Measurements from ENCODE around the gene ZNF226.
"Not testable (repeated sequence)": the region's sequence is repeated elsewhere in the genome, so short reads cannot be mapped to it uniquely, and the experiment has no call there.

The ZNF226 gene

GRCh38 chr19:44164673-44165512, at the start of gene ZNF226:
TSS of gene ZNF226 (plus strand) at chr19:44165100. CDS start at chr19:44170081, 4,981 bp downstream.
- DNase-seq (ENCODE audit: low spot score), result peak; percentile 100

DNA sequence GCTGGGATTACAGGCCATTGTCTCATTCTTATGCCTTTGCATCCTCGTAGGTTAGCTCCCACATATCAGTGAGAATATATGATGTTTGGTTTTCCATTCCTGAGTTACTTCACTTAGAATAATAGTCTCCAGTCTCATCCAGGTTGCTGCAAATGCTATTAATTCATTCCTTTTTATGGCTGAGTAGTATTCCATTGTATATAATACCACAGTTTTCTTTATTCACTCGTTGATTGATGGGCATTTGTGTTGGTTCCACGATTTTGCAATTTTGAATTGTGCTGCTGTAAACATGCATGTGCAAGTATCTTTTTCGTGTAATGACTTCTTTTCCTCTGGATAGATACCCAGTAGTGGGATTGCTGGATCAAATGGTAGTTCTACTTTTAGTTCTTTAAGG, 43.7 kb upstream of the ZNF226 start:
- DNase-seq (ENCODE audit: low spot score), result not testable (repeated sequence)

GRCh38 chr19:44131955-44132354, 32.9 kb upstream of the ZNF226 start:
- no peak for DNase-seq (ENCODE audit: low spot score)

- peak; percentile 80 for DNase-seq (ENCODE audit: low spot score)
Observed at GRCh38 chr19:44141191-44142058, 23.5 kb upstream of the ZNF226 start, which contains the start of gene ZNF234. TSS of gene ZNF234 (plus strand) at chr19:44141554. CDS start at chr19:44144633, 3,079 bp downstream.

- no peak for DNase-seq (ENCODE audit: low spot score)
Observed at GRCh38 chr19:44142059-44142433, 22.9 kb upstream of the ZNF226 start.

DNA sequence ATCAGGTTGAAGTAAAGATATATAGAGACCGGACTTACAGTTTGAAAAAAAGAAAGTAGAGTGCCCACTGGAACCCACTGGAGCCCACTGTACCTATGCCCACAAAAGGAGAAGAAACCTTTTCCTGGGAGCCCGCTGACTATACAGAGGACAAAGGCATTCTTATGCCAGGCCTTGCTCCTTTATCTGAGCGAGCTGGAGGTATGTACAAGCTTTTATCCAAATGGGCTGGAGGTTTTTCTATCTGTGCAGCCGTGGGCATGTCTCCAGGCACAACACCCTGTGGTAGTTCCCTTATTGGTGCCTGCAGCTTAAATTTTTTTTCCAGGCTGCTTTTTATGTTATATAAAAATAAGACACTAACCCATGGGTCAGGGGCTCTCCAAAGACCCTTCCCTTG, 15.1 kb upstream of the ZNF226 start:
- DNase-seq (ENCODE audit: low spot score), result no peak

DNA sequence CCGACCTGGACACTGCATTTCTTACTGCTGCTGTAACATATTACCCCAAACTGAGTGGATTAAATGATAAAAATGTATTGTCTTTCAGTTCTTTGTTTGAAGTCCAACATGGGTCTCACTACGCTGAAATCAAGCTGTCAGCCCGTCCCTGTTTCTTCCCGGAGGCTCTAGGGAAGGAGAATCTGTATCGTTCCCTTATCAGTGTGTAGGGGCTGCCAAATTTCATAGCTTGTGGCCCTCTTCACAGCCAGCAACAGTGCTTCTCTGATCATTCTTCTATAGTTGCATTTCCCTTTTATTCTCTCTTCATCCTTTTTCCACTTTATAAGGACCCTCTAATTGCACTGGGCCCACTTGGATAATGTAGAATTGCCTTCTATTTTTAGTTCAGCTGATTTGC, 13.4 kb upstream of the ZNF226 start:
- no peak for DNase-seq (ENCODE audit: low spot score)

GRCh38 chr19:44156475-44156874, 8.4 kb upstream of the ZNF226 start:
- DNase-seq (ENCODE audit: low spot score), result no peak

GRCh38 chr19:44163789-44164188, 1.1 kb upstream of the ZNF226 start:
- DNase-seq (ENCODE audit: low spot score), result no peak

- DNase-seq (ENCODE audit: low spot score), result no peak
Observed at GRCh38 chr19:44164327-44164672, 600 bp upstream of the ZNF226 start.

GRCh38 chr19:44170660-44171059, 5.8 kb downstream of the ZNF226 start:
- not testable (repeated sequence) for DNase-seq (ENCODE audit: low spot score)

DNA sequence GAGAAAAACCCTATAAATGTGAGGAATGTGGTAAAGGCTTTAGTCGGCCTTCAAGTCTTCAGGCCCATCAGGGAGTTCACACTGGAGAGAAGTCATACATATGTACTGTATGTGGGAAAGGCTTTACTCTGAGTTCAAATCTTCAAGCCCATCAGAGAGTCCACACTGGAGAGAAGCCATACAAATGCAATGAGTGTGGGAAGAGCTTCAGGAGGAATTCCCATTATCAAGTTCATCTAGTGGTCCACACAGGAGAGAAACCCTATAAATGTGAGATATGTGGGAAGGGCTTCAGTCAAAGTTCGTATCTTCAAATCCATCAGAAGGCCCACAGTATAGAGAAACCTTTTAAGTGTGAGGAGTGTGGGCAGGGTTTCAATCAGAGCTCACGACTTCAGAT, 11.7 kb downstream of the ZNF226 start:
- DNase-seq (ENCODE audit: low spot score), result no peak

- no peak for DNase-seq (ENCODE audit: low spot score)
Observed at GRCh38 chr19:44180968-44181367, 16.1 kb downstream of the ZNF226 start.

DNA sequence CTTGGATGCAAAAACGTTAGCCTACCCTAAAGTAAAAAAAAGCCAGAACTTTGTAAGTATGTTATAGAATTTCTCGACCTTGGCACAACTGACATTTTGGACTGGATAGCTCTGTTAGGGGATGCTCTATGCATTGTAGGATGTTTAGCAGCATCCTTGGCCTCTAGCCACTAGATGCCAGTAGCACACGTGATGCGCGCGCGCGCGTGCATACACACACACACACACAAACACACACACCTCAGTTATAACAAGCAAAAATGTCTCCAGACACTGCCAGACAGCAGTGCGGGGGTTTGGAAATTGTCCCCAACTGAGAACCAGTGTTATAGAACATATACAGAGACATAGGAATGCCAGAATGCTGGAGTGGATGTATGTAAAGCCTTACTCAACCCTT, 17.2 kb downstream of the ZNF226 start:
- no peak for DNase-seq (ENCODE audit: low spot score)

DNA sequence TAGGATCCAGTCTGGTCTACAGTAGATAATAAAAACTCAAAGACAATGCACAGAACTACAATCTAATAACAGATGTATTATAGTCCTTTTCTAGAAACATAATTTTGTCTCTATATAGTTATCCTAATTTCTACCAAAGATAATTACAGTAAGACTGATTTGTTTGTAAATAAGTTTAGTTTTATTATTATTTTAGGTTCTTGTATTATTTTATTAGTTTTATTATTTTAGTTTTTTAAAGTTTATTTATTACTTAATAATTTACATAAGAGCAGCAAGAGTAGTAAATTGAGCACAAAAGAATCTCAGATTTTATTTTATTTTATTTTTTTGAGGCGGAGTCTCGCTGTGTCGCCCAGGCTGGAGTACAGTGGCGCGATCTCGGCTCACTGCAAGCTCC, 25.1 kb downstream of the ZNF226 start:
- DNase-seq (ENCODE audit: low spot score), result no peak

- no peak for DNase-seq (ENCODE audit: low spot score)
Observed at GRCh38 chr19:44192127-44192526, 27.2 kb downstream of the ZNF226 start.

GRCh38 chr19:44196772-44197171, 31.9 kb downstream of the ZNF226 start:
- no peak for DNase-seq (ENCODE audit: low spot score)

DNA sequence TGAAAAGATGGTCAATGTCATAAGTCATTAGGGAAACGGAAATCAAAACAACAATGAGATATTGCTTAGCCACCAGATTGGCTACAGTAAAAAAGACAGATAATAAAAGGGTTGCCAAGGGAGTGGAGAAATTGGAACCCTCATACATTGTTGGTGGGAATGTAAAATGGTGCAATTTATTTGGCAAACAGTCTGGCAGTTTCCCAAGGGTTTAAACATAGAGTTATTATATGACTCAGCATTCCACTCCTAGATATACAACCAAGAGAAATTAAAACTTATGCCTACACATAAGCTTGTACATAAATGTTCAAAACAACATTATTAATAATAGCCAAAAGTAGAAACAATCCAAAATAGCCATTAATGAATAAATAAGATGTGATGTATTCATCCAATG, 37.6 kb downstream of the ZNF226 start:
- DNase-seq (ENCODE audit: low spot score), result no peak

DNA sequence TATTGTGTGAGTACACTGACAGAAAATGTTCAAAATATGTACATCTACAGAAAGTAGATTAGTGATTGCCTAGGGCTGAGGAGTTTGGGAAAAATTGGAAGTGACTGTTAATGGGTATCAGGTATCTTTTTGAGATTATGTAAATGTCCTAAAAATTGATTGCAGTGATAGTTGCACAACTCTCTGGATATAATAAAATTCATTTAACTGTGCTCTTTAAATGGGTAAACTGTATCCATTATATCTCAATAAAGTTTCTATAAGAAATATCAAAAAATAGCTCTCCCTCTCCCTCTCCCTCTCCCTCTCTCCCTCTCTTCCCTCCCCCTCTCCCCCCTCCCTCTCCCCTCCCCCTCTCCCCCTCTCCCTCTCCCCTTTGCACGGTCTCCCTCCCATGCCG, 38.1 kb downstream of the ZNF226 start:
- no peak for DNase-seq (ENCODE audit: low spot score)

DNA sequence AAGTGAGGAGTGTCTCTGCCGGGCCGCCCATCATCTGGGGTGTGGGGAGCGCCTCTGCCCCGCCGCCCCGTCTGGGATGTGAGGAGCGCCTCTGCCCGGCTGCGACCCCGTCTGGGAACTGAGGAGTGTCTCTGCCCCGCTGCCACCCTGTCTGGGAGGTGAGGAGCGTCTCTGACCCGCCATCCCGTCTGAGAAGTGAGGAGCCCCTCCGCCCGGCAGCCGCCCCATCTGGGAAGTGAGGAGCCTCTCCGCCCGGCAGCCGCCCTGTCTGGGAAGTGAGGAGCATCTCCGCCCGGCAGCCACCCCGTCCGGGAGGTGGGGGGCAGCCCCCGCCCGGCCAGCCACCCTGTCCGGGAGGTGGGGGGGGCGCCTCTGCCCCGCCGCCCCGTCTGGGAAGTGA, 39.0 kb downstream of the ZNF226 start:
- not testable (repeated sequence) for DNase-seq (ENCODE audit: low spot score)

DNA sequence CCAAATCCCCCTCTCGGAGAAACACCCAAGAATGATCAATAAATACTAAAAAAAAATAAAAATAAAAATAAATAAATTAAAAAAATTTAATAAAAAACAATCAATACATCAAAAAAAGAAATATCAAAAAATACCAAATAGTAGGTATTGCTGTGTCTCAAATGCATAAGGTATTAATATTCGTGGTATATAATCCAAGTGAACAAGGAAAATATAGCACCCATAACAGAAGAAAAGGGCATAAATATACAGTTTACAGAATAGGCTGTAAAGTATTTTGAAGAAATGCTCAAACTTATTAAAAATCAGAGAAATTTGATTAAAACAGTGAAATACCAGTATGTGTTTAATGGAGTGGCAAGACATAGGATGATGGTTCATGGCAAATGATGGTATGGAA, 39.9 kb downstream of the ZNF226 start:
- no peak for DNase-seq (ENCODE audit: low spot score)

DNA sequence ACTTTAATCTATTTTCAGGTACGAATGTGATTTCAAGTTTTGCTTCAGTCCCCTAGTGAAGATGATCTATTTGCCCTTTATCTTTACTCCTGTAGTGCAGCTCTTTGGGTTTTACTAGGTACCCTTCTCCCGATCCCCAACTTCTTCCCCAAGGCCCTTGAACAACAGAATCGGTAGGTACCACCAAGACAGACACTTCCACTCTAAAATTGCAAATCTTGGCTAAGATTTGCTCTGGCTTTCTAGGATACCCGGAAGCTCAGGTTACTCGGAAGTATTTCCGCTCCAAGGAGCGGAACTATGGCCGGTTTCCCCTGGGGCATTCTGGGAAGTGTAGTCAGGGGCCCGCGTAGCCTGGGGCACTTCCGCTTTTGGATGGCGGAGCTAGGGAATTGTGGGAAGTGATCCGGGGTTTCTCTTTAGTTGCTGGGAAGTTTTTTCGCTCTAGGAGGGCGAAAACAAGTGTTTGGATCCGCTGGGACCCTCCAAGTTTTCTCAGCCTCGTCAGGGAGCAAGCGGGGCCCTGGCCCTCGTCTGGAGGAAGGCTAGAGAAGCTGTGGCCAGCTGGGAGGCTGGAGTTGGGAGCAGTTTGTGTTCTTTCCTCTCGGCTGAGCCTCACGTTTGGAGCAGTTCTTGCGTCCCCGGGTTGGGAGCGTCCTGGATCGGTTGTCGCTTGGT, 42.4 kb downstream of the ZNF226 start:
- peak; percentile 96 for DNase-seq (ENCODE audit: low spot score)
